Endothelial cell (in vitro differentiated cells): ENCODE results near the gene ACY1. TPM values are rescaled to one million over a fixed set of nuclear protein-coding genes. Genes with fewer than 3 reads are reported as not detected.

Source experiments
- DNase-seq: peaks from one replicate; pipeline ENCODE4 v3.0.0; 2021; ENCODE audit warnings: low spot score
- H3K27ac Mint-ChIP-seq: one replicate; pipeline ENCODE4 v1.8.0; 2021; ENCODE audit warnings: mixed read lengths, inconsistent platforms; ENCODE audit not compliant: unreplicated experiment
- H3K27me3 Mint-ChIP-seq: one replicate; pipeline ENCODE4 v1.8.0; 2021; ENCODE audit warnings: mild to moderate bottlenecking, moderate library complexity, mixed read lengths, inconsistent platforms; ENCODE audit not compliant: unreplicated experiment
- H3K36me3 Mint-ChIP-seq: one replicate; pipeline ENCODE4 v1.8.0; 2021; ENCODE audit warnings: mild to moderate bottlenecking, low read depth, mixed read lengths, inconsistent platforms; ENCODE audit not compliant: unreplicated experiment
- H3K4me1 Mint-ChIP-seq: one replicate; pipeline ENCODE4 v1.8.0; 2021; ENCODE audit warnings: mild to moderate bottlenecking, mixed read lengths, inconsistent platforms; ENCODE audit not compliant: unreplicated experiment
- H3K4me3 Mint-ChIP-seq: one replicate; pipeline ENCODE4 v1.8.0; 2021; ENCODE audit warnings: mild to moderate bottlenecking, mixed read lengths, inconsistent platforms; ENCODE audit not compliant: unreplicated experiment
- H3K9me3 Mint-ChIP-seq: one replicate; pipeline ENCODE4 v1.8.0; 2021; ENCODE audit warnings: mixed read lengths, inconsistent platforms; ENCODE audit not compliant: unreplicated experiment
- CTCF ChIP-seq: fragments of 200-600 bp; sonication (generic); IDR thresholded peaks from one replicate; pipeline ENCODE4 v1.5.0; 2021; ENCODE audit warnings: antibody characterized with exemption; ENCODE audit not compliant: unreplicated experiment
- total RNA-seq: library from RNA; stranded (reverse); fragmentation: NEBNext Ultra II Directional; extraction: Animal tissue kit (Norgen Biotek cat#: 25700); gene quantifications from one replicate; pipeline ENCODE4 v1.2.1, GENCODE V29; 2021; ENCODE audit not compliant: unreplicated experiment

Gene ACY1
- total RNA-seq, 1 donor from 2014 or later: 19.8 TPM

- no peak for DNase-seq
Observed at GRCh38 chr3:51937014-51937413, 46.3 kb upstream of the ACY1 start.

GRCh38 chr3:51937611-51938450 lies 45.5 kb upstream of the ACY1 start:
- H3K4me3 Mint-ChIP-seq: no peak overlapping the region

More at GRCh38 chr3:51937014-51937413, 46.3 kb upstream of the ACY1 start:
- Mint-ChIP-seq H3K4me3 (no peak overlapping the region), H3K27ac (no peak overlapping the region), H3K9me3 (no peaks in the 10 kb centered on the region), H3K36me3 (peaks cover 43% of the 10 kb centered on the region), H3K4me1 (peaks cover 17% of the 10 kb centered on the region), H3K27me3 (peaks cover 3% of the 10 kb centered on the region)
- TF ChIP-seq CTCF: no peak

GRCh38 chr3:51938780-51939425 lies 44.4 kb upstream of the ACY1 start:
- DNase-seq: no peak
- Mint-ChIP-seq H3K27ac (peak overlapping the region; percentile 23), H3K4me1 (peaks cover 17% of the 10 kb centered on the region), H3K27me3 (peaks cover 3% of the 10 kb centered on the region), H3K9me3 (no peaks in the 10 kb centered on the region), H3K4me3 (peak overlapping the region; percentile 81), H3K36me3 (peaks cover 37% of the 10 kb centered on the region)
- TF ChIP-seq CTCF: no peak

More at GRCh38 chr3:51937611-51938450, 45.5 kb upstream of the ACY1 start:
- Mint-ChIP-seq H3K36me3 (peaks cover 42% of the 10 kb centered on the region), H3K4me1 (peaks cover 17% of the 10 kb centered on the region), H3K27ac (no peak overlapping the region), H3K27me3 (peaks cover 3% of the 10 kb centered on the region), H3K9me3 (no peaks in the 10 kb centered on the region)
- DNase-seq: no peak
- TF ChIP-seq CTCF: no peak

GRCh38 chr3:51940648-51941462 lies 42.5 kb upstream of the ACY1 start:
- Mint-ChIP-seq H3K27me3 (peaks cover 3% of the 10 kb centered on the region), H3K36me3 (peaks cover 29% of the 10 kb centered on the region), H3K9me3 (no peaks in the 10 kb centered on the region), H3K27ac (peak overlapping the region; percentile 34), H3K4me1 (peaks cover 20% of the 10 kb centered on the region), H3K4me3 (peak overlapping the region; percentile 90)
- no peak for TF ChIP-seq CTCF
- DNase-seq: no peak
